DND-41 (cell line): ENCODE results near the gene DHCR7.

Experiments used
- EZH2 ChIP-seq: IDR thresholded peaks from 3 replicates; pipeline ENCODE4 v1.6.1; 2012; ENCODE audit warnings: borderline replicate concordance, low read depth, mild to moderate bottlenecking, moderate library complexity, low read length, inconsistent platforms; ENCODE audit not compliant: severe bottlenecking
- TF ChIP-seq, protein P1 (sequence below): IDR thresholded peaks from 2 replicates; pipeline ENCODE4 v1.5.1; 2012; ENCODE audit warnings: borderline replicate concordance, low read length, moderate library complexity, mild to moderate bottlenecking; ENCODE audit not compliant: poor library complexity, severe bottlenecking; ENCODE audit errors: extremely low read depth

DNA sequence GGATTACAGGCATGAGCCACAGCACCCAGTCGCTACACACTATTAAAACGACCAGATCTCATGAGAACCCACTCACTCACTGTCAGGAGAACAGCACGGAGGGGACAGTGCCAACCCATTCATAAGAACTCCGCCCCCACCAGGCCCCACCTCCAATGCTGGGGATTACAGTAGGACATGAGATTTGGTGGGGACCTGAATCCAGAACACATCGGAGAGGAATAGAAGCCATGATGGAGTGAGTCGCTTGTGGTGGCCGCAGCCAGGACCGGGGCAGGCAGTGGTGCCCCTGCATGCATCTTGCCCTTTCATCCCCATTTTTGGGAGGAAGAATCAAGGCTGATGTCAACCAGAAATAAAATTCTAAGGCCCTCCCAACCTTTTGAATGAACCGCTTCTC lies 13.5 kb upstream of the DHCR7 start:
- TF ChIP-seq, protein P1, sequence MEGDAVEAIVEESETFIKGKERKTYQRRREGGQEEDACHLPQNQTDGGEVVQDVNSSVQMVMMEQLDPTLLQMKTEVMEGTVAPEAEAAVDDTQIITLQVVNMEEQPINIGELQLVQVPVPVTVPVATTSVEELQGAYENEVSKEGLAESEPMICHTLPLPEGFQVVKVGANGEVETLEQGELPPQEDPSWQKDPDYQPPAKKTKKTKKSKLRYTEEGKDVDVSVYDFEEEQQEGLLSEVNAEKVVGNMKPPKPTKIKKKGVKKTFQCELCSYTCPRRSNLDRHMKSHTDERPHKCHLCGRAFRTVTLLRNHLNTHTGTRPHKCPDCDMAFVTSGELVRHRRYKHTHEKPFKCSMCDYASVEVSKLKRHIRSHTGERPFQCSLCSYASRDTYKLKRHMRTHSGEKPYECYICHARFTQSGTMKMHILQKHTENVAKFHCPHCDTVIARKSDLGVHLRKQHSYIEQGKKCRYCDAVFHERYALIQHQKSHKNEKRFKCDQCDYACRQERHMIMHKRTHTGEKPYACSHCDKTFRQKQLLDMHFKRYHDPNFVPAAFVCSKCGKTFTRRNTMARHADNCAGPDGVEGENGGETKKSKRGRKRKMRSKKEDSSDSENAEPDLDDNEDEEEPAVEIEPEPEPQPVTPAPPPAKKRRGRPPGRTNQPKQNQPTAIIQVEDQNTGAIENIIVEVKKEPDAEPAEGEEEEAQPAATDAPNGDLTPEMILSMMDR: no peak
- no peak for TF ChIP-seq EZH2
